Measurements from ENCODE around the gene CMIP. TPM values are rescaled to one million over a fixed set of nuclear protein-coding genes. Genes with fewer than 3 reads are reported as not detected.

The CMIP gene
- total RNA-seq, 3 donors from 2014 or later: 14.9 to 23.9 (median 17.6) TPM

DNA sequence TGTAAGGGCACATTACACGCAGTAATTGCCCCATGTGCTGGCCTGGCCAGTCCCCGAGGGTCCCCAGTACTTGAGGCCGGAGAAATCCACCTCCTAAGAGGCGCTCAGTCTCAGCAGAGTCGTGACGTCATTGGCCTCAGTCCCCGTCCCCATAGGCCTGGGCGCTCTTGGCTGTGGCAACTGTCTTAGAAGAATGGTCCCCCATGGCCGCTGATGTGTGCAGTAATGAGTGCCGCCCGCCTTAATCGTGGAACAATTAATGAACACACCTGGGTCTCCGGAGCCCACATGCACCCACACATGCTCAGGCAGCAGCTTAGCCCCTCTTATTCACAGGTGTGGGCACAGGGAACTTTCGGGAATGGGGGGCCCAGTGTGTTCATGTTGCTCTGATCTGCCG lies 248.0 kb downstream of the CMIP start:
- intact Hi-C loops (cut with DNase I; ENCODE audit: low total_unique reads): no loop called here
- TF ChIP-seq POLR2AphosphoS5 (IDR thresholded peaks at IDR 0.05) (no peak), POLR2A (IDR thresholded peaks at IDR 0.05) (no peak)
- TF ChIP-seq, protein P1, sequence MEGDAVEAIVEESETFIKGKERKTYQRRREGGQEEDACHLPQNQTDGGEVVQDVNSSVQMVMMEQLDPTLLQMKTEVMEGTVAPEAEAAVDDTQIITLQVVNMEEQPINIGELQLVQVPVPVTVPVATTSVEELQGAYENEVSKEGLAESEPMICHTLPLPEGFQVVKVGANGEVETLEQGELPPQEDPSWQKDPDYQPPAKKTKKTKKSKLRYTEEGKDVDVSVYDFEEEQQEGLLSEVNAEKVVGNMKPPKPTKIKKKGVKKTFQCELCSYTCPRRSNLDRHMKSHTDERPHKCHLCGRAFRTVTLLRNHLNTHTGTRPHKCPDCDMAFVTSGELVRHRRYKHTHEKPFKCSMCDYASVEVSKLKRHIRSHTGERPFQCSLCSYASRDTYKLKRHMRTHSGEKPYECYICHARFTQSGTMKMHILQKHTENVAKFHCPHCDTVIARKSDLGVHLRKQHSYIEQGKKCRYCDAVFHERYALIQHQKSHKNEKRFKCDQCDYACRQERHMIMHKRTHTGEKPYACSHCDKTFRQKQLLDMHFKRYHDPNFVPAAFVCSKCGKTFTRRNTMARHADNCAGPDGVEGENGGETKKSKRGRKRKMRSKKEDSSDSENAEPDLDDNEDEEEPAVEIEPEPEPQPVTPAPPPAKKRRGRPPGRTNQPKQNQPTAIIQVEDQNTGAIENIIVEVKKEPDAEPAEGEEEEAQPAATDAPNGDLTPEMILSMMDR (IDR thresholded peaks at IDR 0.05): no peak
- Histone ChIP-seq H3K36me3 (no peaks in the 10 kb centered on the region), H3K4me3 (no peak overlapping the region), H3K9me3 (no peaks in the 10 kb centered on the region), H3K4me1 (no peaks in the 10 kb centered on the region), H3K27ac (peak overlapping the region; percentile 58 to 72), H3K27me3 (no peaks in the 10 kb centered on the region)
- peak in 1 of 2 donors; percentile 37 for DNase-seq (ENCODE audit: low spot score in 2 of 2)

DNA sequence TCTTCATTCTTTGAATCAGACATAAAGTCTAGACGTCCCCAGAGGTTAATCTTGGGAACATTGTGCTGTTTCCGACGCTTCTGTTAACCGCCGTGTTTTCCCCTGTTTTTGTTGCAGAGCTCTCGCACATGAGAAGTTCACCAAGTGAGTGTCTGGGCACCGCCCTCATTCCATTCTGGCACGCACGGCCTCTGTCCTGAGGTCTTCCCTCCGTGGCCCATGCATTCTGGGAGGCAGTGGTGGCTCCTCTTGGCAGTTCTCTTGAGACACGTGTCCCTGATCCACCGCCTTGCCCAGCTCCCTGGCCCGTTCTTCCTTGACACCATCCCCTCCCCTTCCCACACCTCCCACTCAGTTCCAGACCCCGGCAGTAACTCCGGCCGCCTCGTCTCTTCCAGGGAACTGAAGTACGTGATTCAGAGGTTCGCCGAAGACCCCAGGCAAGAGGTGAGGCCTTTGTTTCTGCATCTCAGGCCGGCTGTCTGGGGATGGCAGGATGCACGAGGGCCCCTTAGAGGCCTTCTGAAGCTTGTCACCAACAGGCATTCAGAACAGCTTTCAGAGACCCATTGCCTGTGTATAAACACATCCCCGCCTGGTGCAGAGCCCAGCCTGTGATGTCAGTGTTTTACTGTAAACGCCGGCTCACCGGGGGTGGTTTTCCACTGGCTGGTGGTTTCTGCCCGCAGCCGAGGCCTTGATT lies 248.6 kb downstream of the CMIP start:
- peak in 1 of 2 donors; percentile 86 for DNase-seq (ENCODE audit: low spot score in 2 of 2)
- TF ChIP-seq POLR2AphosphoS5 (IDR thresholded peaks at IDR 0.05) (no peak), POLR2A (IDR thresholded peaks at IDR 0.05) (no peak)
- TF ChIP-seq, protein P1 (IDR thresholded peaks at IDR 0.05): no peak
- intact Hi-C loops (cut with DNase I; ENCODE audit: low total_unique reads): no loop called here
- no peaks in the 10 kb centered on the region for H3K9me3 ChIP-seq
- H3K4me3 ChIP-seq: no peak overlapping the region
- no peaks in the 10 kb centered on the region for H3K36me3 ChIP-seq
- peak overlapping the region; percentile 58 to 72 for H3K27ac ChIP-seq
- H3K27me3 ChIP-seq: no peaks in the 10 kb centered on the region
- H3K4me1 ChIP-seq: no peaks in the 10 kb centered on the region

DNA sequence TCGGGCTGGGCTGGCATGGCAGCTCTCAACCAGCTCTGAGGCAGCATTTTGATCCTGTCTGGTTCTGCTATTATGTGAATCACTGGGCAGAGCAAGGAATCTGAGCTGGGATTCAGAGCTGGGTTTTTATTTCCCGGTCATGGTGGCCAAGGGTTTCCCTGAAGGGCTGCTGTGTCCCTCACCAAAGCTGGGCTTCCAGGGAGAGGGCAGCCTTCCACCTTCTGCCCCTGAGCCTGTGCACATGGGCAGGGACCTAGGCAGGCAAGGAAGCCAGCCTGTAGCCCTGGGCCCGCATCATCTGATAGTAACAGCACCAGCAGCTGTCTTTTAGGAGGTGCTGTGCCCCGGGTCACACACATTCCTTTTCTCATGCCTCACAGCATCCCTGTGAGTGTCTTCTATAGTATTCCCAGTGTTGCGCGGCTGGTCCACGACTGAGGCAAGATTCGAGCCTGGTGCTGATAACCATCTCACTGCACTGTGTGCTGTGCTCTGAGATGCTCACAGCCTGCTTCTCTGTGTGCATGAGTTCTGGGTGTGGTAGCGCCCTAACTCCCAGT lies 249.2 kb downstream of the CMIP start:
- no peaks in the 10 kb centered on the region for H3K36me3 ChIP-seq
- intact Hi-C loops (cut with DNase I; ENCODE audit: low total_unique reads): no loop called here

DNA sequence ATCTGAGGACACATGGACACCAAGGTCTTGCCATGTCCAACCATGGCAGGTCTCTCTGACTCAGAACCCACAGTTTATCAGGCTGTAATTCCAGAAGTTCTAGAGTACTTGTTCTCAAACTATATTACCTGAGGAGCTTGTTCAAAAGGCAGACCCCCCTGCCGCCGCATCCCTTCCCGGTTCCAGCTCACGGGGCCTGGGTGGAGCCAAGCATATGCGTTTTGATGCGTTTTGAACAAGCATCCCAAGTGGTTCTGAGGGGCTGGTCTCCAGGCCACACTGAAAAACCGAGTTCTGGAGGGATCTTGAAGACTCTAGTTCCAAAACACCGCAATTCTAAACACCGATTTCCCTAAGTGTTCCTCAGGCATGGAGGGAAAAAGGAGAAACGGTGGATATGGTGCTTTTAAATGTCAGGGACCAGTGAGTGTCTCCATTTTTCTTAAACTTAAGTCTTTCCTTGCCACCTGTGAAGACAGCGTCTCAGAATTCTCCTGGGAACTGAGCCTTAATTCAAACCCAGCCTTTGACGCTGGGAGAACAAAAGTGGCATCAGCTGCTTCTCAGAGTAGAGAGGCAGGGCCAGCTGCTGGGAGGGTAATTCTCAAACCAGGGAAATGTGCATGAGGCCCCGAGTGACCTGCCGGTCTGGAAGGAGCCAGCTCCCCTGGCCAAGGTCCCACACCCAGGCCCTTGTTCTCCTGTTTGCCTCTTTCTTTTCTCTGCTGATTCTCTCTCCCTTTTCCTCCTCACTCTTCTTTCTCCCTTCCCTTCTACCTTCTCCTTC lies 250.1 kb downstream of the CMIP start:
- Histone ChIP-seq H3K27ac (peak overlapping the region; percentile 58 to 72), H3K36me3 (no peaks in the 10 kb centered on the region)

More for the DNA sequence above, 249.2 kb downstream of the CMIP start:
- TF ChIP-seq POLR2A (IDR thresholded peaks at IDR 0.05) (no peak), POLR2AphosphoS5 (IDR thresholded peaks at IDR 0.05) (no peak)
- TF ChIP-seq, protein P1 (IDR thresholded peaks at IDR 0.05): no peak
- DNase-seq (ENCODE audit: low spot score in 2 of 2): no peak
- no peaks in the 10 kb centered on the region for H3K27me3 ChIP-seq
- no peaks in the 10 kb centered on the region for H3K9me3 ChIP-seq
- H3K4me3 ChIP-seq: no peak overlapping the region
- H3K27ac ChIP-seq: peak overlapping the region; percentile 58 to 72
- H3K4me1 ChIP-seq: no peaks in the 10 kb centered on the region

More for the DNA sequence above, 250.1 kb downstream of the CMIP start:
- intact Hi-C loops (cut with DNase I; ENCODE audit: low total_unique reads): no loop called here
- H3K4me1 ChIP-seq: no peaks in the 10 kb centered on the region
- TF ChIP-seq POLR2A (IDR thresholded peaks at IDR 0.05): no peak
- no peak for TF ChIP-seq POLR2AphosphoS5 (IDR thresholded peaks at IDR 0.05)
- TF ChIP-seq, protein P1 (IDR thresholded peaks at IDR 0.05): no peak
- no peaks in the 10 kb centered on the region for H3K9me3 ChIP-seq
- H3K4me3 ChIP-seq: no peak overlapping the region
- H3K27me3 ChIP-seq: no peaks in the 10 kb centered on the region
- no peak for DNase-seq (ENCODE audit: low spot score in 2 of 2)
